GM12864 (cell line): ENCODE measurements around the gene LAMA1.

Experiments used
- DNase-seq: peaks from one replicate; pipeline ENCODE4 v3.0.0-alpha.2; 2011; ENCODE audit warnings: low read depth
- H3K4me3 ChIP-seq: 2 replicates; pipeline ENCODE4 v1.5.1; 2011; ENCODE audit warnings: mild to moderate bottlenecking, low read depth, low read length, control low read depth
- TF ChIP-seq, protein P1 (sequence below): IDR thresholded peaks from 2 replicates; pipeline ENCODE4 v1.5.1; 2011; ENCODE audit warnings: low read depth, mild to moderate bottlenecking, moderate library complexity, low read length, control low read depth, inconsistent platforms; ENCODE audit errors: missing control alignments

Gene LAMA1

DNA sequence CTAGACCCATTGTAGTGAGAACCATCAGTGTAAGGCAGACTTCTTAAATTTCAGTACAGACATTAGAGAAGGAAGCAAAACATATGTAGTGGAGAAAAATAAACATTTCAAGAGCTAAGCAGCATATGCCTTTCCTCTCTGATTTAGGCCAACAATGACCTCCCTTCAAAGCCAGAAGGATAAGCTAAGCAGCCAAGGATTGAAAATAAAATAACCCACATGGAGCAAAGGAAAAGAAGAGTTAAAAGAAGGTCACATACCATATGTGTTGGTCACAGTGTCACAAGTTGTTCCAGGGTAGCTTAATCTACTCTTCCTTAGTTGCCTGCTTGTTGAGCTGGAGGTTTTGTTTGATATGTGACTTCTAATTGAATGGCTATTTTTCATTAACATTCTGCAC is 15.6 kb upstream of the LAMA1 start:
- no peak for DNase-seq
- H3K4me3 ChIP-seq: no peak overlapping the region
- TF ChIP-seq, protein P1, sequence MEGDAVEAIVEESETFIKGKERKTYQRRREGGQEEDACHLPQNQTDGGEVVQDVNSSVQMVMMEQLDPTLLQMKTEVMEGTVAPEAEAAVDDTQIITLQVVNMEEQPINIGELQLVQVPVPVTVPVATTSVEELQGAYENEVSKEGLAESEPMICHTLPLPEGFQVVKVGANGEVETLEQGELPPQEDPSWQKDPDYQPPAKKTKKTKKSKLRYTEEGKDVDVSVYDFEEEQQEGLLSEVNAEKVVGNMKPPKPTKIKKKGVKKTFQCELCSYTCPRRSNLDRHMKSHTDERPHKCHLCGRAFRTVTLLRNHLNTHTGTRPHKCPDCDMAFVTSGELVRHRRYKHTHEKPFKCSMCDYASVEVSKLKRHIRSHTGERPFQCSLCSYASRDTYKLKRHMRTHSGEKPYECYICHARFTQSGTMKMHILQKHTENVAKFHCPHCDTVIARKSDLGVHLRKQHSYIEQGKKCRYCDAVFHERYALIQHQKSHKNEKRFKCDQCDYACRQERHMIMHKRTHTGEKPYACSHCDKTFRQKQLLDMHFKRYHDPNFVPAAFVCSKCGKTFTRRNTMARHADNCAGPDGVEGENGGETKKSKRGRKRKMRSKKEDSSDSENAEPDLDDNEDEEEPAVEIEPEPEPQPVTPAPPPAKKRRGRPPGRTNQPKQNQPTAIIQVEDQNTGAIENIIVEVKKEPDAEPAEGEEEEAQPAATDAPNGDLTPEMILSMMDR: no peak

DNA sequence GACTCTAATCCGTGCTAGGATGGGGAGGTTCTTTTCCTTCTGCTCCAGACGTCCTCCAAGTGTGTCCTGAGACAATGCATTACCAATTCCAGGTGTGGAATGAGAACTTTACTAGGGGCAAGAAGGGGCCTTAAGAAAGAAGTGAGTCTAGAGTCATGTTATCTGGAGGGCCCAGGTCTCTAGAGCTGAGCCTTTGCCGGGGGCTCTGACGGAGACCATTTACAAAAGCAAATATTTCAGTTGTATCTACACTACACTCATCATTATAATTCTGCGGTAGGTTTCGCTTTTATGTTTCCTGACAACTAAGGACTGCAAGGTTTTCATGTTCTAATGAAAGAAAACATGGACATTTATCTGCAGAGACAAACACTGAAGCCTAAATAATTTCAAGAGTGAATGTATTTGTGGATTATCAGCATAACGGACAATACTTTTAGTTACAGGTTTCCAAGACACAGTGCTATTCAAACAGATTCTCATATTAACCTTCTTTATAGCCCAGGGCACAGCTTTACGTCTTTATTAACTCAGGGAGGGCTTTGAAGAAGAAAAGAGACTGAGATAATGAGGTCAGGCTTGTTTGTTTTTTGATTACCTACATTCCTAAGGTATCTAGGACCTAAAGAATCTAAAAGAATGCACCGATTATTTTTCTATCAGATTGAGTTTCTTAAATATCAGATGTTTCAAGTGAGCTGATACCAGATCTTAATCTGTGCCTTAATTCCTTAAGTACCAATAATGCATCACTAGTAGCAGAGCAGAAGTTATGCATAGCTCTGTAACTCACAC is 15.0 kb upstream of the LAMA1 start:
- TF ChIP-seq, protein P1: no peak
- DNase-seq: no peak
- H3K4me3 ChIP-seq: no peak overlapping the region

DNA sequence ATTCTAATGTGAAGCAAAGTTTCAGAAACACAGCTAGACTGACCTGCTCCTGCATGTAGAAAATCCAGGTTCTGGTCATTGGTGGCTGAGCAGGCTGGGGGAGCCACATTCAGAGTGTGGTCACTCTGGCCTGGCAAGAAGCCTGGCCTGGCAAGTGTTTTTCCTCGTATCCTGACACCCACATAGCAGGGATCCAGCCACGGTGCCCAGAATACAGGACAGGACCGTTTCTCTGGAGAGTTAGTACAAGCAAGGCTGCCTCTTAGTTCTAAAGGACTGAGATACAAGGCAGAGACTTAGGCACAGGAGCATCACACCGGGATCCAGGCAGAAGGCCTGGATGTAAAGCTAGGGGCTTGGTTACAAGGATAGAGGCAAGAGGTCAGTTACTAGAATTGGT is 4.8 kb upstream of the LAMA1 start:
- DNase-seq: no peak
- H3K4me3 ChIP-seq: no peak overlapping the region
- TF ChIP-seq, protein P1: no peak

DNA sequence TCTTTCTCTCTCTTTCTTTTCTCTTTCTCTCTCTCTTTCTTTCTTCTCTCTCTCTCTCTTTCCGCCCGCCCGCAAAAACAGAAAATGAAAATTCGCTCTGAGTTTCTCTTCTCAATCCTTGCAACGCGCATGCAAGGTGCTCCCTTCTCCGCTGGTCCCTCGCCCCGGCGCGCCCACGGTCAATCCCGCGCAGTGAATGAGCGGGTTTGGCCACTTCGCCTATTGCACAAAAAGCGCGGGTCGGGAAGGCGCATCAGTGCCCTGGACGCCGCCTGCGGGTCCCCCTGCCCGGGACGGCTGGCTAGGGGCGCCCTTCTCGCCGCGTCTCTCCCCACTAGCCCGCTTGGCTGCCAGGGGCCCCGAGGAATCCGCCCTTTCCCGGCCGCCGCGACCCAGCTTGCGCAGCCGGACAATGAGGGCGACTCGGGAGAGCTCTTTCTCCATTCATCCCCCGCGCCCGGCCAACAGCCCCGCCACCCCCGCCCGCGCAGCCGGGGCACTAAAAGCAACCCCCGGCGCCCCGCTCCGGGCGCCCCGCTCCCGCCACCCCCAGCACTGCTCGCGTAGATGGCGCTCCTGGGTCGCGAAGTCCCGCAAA is 706 bp downstream of the LAMA1 start:
- no peak for DNase-seq
- TF ChIP-seq, protein P1: no peak
- H3K4me3 ChIP-seq: no peak overlapping the region

DNA sequence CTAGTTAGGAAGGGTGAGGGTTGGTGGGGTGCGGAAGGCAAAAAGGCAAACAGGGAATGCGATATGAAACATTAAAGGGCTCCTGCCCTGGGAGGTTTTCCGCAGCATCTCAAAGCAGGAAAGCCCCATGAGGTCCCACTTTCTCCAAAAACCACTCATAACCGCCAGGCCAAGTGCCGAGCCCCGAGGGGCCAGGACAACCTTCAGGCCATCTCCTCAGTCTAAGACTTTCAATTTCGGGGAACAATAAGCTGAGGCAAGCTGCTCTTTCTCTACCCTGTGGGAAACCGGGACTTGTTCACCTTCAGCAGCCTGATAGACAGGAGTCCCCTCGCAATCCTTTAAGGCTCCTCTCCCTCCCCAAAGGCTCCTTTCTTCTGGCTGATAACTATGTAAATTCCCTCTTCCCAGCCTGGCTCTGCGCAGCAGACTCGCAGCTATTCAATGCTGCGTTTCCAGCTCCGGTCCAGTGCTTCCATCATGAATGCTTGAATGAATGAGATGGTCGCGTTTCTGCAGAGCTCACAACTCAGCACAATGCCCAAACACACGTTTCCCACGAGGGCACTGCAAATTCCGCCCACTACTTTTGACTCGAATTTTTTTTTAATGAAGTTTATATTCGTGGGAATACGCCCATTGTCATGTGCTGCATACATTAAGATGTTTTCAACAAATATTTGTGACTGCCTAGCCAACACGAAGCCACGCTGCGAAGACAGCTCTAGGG is 1.4 kb downstream of the LAMA1 start:
- TF ChIP-seq, protein P1: no peak
- no peak for DNase-seq
- no peak overlapping the region for H3K4me3 ChIP-seq

DNA sequence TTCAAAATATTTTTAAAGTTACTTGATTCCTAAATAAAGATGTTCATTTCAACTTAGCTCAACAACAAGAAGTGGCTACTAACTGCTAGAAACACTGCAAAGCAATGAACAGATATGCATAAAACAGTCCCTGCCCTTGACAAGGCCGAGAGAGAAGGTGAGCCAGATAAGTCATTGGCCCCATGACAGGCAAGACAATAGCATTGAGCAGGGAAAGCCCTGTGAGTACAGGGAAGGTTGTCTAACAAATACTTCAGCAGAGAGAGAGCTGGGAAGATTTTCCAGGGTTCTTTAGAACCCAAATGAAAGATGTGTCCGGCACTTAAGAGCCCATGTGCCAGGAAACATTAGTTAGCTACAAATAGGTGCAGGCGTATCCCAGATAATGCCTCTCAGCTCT is 4.7 kb downstream of the LAMA1 start:
- DNase-seq: no peak
- TF ChIP-seq, protein P1: no peak
- no peak overlapping the region for H3K4me3 ChIP-seq
